Nephron progenitor cell (in vitro differentiated cells): ENCODE data around the gene ADAM17.
A peak's percentile ranks its signal among the peaks of the same experiment; 100 is the strongest.

Experiments
- DNase-seq: peaks from one replicate; pipeline ENCODE4 v3.0.0; 2021
- H3K27ac Mint-ChIP-seq: 2 replicates; pipeline ENCODE4 v1.8.0; 2021; ENCODE audit warnings: mild to moderate bottlenecking, moderate library complexity, mixed read lengths
- H3K27me3 Mint-ChIP-seq: 2 replicates; pipeline ENCODE4 v1.8.0; 2021; ENCODE audit warnings: mild to moderate bottlenecking, low read depth, mixed read lengths; ENCODE audit not compliant: poor library complexity
- H3K36me3 Mint-ChIP-seq: 2 replicates; pipeline ENCODE4 v1.8.0; 2021; ENCODE audit warnings: low read depth, mixed read lengths
- H3K4me1 Mint-ChIP-seq: 2 replicates; pipeline ENCODE4 v1.8.0; 2021; ENCODE audit warnings: mixed read lengths
- H3K4me3 Mint-ChIP-seq: 2 replicates; pipeline ENCODE4 v1.8.0; 2021; ENCODE audit warnings: mild to moderate bottlenecking, moderate library complexity, mixed read lengths
- H3K9me3 Mint-ChIP-seq: 2 replicates; pipeline ENCODE4 v1.8.0; 2021; ENCODE audit warnings: mild to moderate bottlenecking, moderate library complexity, mixed read lengths
- CTCF ChIP-seq: fragments of 200-600 bp; sonication (generic); IDR thresholded peaks from 2 replicates; pipeline ENCODE4 v1.5.0; 2021; ENCODE audit warnings: antibody characterized with exemption

The ADAM17 gene

GRCh38 chr2:9555297-9556120 is at the start of gene ADAM17:
TSS of gene ADAM17 (minus strand) at chr2:9555830. CDS start at chr2:9555605, 225 bp downstream.
- H3K4me1 Mint-ChIP-seq: peaks cover 63% of the 10 kb centered on the region
- peaks cover 14% of the 10 kb centered on the region for H3K36me3 Mint-ChIP-seq
- peak; percentile 32 for TF ChIP-seq CTCF
- peak; percentile 94 for DNase-seq
- H3K27me3 Mint-ChIP-seq: peaks cover 3% of the 10 kb centered on the region
- no peaks in the 10 kb centered on the region for H3K9me3 Mint-ChIP-seq
- H3K4me3 Mint-ChIP-seq: peak within 1 kb of the TSS; percentile 95
- peak within 1 kb of the TSS; percentile 100 for H3K27ac Mint-ChIP-seq

- no peak overlapping the region for H3K27ac Mint-ChIP-seq
- H3K27me3 Mint-ChIP-seq: no peaks in the 10 kb centered on the region
- H3K36me3 Mint-ChIP-seq: peaks cover 97% of the 10 kb centered on the region
- H3K4me3 Mint-ChIP-seq: no peak overlapping the region
- H3K9me3 Mint-ChIP-seq: peaks cover 92% of the 10 kb centered on the region
- DNase-seq: no peak
- TF ChIP-seq CTCF: no peak
- H3K4me1 Mint-ChIP-seq: no peaks in the 10 kb centered on the region
These were observed 46.8 kb upstream of the ADAM17 start for GRCh38 chr2:9602412-9602811.

- Mint-ChIP-seq H3K27me3 (no peaks in the 10 kb centered on the region), H3K27ac (no peak overlapping the region), H3K4me1 (no peaks in the 10 kb centered on the region), H3K9me3 (peaks cover 93% of the 10 kb centered on the region), H3K36me3 (peaks cover 98% of the 10 kb centered on the region), H3K4me3 (no peak overlapping the region)
- no peak for TF ChIP-seq CTCF
- no peak for DNase-seq
These were observed 45.8 kb upstream of the ADAM17 start for GRCh38 chr2:9601397-9601796.

- no peak for TF ChIP-seq CTCF
- Mint-ChIP-seq H3K36me3 (peaks cover 97% of the 10 kb centered on the region), H3K4me1 (no peaks in the 10 kb centered on the region), H3K27me3 (no peaks in the 10 kb centered on the region), H3K27ac (no peak overlapping the region), H3K4me3 (no peak overlapping the region), H3K9me3 (peaks cover 75% of the 10 kb centered on the region)
- DNase-seq: no peak
These were observed 43.8 kb upstream of the ADAM17 start for GRCh38 chr2:9599430-9599829.

GRCh38 chr2:9596621-9597311 is 41.1 kb upstream of the ADAM17 start:
- Mint-ChIP-seq H3K27ac (no peak overlapping the region), H3K4me3 (no peak overlapping the region), H3K9me3 (peaks cover 53% of the 10 kb centered on the region), H3K4me1 (no peaks in the 10 kb centered on the region), H3K36me3 (peaks cover 93% of the 10 kb centered on the region), H3K27me3 (no peaks in the 10 kb centered on the region)
- TF ChIP-seq CTCF: no peak
- DNase-seq: no peak
